Measurements from ENCODE around the gene MTMR10.

MTMR10 gene

GRCh38 chr15:31010036-31010435 is 18.6 kb upstream of the MTMR10 start:
- no peak for DNase-seq

DNA sequence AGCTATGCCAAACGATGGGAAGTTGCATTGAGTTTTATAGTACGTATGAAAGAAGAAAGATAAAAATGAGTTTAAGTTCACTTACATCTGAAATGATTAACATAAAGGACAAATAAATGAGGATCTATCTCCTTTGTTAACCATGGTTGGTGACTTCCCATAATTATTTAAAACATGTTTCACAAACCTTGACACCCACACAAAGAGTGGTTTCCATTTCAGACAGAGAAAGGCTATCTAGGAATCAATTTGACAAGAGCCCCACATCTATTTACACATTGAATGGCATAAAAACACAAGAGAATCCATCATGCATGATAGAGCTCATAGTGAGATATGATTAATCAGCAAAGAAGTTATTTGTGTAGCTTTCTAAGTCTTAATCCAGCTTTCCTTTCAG is 14.2 kb upstream of the MTMR10 start:
- no peak for DNase-seq

GRCh38 chr15:31004220-31004733 is 12.8 kb upstream of the MTMR10 start:
- no peak for DNase-seq

- DNase-seq = no peak
These were observed 10.3 kb upstream of the MTMR10 start for GRCh38 chr15:31001702-31002101.

GRCh38 chr15:30999729-31000128 is 8.3 kb upstream of the MTMR10 start:
- DNase-seq = no peak

GRCh38 chr15:30997270-30997669 is 5.8 kb upstream of the MTMR10 start:
- DNase-seq = no peak

DNA sequence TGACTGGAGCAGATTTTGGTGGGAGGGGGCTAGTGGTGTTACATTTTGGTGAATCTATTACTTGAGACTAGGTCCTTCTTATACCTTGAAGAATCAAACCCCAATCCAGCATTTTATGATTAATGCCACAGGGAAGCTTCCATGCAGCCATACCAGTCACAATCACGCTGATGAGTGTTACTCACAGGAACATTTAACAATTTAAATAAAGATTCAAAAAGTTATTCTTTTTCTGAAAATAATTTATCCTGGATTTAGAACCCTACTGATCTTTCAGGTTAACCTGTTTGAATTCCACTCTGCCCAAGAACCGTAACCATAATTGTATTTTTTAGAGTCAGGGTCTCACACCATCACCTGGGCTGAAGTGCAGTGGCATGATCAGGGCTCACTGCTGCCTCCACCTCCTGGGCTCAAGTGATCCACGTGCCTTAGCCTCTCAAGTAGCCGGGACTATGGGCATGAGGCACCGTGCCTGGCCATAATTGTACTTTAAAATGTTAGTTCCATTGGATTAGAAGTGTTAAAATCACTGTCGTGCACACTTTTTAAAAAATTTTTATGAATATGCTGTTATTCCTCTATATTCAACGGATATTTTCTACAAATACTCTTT is 929 bp upstream of the MTMR10 start:
- no peak for DNase-seq

- DNase-seq = no peak
These were observed 778 bp downstream of the MTMR10 start for GRCh38 chr15:30990446-30991254.

- DNase-seq = no peak
These were observed 1.4 kb downstream of the MTMR10 start for GRCh38 chr15:30990036-30990435.

DNA sequence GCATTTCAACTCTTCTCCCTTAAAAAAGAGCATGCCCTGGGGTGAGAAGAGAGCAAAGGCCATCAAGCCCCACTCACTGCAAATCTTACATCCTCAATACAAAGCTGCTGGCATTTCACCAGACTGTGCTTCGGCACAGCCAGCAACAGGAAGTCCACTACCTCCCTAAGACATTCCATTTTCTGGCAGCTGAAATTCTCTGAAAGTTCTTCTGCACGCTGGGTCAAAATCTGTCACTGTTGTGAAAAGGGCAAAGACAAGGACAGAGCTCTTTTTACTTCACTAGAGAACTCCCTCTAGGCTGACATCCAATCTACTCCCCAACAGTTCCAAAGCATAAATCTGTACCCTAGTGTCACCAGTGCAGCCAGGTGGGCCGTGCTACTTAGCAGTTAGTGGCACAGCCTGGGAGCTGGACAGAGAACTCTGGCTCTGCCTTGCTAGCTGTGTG is 6.3 kb downstream of the MTMR10 start:
- no peak for DNase-seq

GRCh38 chr15:30984542-30984941 is 6.9 kb downstream of the MTMR10 start:
- no peak for DNase-seq

DNA sequence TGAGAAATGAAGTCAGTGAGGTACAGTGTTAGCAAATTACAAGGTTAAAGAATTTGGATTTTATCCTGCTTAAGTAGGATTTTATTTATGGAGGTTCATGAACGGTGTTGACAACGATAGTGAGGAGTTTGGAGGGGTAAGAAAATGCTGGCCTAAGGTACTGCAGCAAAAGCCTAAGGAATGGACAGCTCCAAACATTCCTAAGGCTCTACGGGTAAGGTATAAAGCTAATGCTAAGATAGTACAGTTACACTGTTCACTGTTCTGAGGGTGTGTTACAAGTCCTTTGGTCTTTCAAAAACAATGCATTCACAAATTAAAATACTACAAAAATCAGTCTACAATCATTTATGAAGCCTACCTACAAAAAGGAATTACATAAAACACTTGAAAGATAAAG is 7.3 kb downstream of the MTMR10 start:
- no peak for DNase-seq

DNA sequence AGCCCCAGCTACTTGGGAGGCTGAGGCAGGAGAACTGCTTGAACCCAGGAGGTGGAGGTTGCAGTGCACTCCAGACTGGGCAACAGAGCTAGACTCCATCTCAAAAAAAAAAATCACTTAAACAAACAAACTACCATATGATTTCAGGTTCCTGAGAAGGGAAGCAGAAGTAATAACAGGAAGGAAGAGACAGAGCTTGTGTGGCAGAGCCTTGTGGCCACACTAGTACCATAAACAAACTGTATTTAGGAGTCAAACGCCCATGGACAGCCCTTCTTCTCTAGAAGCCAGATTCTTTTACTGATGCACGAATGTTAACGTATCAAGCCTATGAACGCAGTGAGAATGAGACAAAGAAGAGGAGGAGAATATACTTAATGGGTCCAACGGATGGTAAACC is 12.0 kb downstream of the MTMR10 start:
- DNase-seq = no peak

DNA sequence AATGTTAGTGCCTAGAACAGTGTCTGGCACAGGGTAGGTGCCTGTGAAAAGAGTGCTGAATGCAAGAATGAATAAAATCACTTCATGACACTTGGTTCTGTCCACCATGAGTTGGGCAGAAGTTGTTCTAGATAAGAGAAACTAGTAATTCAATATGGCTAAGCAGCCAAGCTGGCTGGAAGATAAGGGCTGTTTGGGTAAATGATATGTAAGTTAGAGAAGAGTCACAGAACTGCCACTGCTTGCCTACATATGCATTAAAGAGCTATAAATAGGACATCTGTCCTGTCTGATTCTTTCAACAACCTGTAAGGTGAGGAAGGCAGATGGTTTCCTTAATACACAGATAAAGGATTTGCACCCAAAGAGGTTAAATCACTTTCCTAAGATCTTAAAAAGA is 13.1 kb downstream of the MTMR10 start:
- DNase-seq = no peak

DNA sequence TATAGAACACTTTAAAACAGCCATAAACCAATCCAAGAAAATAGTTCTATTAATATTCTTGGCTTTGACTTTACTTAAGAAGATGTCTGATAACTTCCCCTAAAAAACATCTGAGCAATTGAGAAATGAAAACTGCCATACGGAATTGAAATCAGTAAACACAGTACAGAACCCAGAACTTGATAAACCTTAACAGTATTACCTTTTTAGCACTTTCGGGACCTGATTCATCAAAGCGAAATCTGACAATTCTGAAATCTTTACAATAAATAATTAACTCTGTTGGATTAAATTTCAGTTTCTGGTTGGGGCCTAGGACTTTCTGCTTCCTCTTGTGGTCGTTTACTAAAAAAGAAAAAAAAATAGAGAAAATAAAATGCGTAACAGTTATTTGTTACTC is 17.3 kb downstream of the MTMR10 start:
- DNase-seq = no peak

DNA sequence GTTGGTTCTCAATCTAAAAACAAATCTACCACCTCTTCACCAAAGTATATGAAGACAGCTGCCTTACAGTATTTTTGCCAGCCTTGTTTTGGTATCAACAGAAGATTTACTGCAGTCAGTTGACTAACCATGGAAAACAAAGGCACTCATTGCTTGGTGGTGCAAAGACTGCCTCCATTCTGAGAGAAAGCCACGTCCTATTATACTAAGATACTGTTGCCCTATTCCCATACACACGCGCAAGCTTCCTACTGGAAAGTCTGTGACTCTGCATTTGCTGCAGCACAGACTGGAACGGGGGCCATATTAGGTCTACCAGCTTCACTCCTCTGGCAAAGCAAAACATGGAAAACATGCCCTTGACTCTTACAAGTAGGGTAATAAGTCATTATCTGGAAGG is 18.0 kb downstream of the MTMR10 start:
- DNase-seq = no peak

- no peak for DNase-seq
These were observed 21.7 kb downstream of the MTMR10 start for GRCh38 chr15:30969724-30970123.

DNA sequence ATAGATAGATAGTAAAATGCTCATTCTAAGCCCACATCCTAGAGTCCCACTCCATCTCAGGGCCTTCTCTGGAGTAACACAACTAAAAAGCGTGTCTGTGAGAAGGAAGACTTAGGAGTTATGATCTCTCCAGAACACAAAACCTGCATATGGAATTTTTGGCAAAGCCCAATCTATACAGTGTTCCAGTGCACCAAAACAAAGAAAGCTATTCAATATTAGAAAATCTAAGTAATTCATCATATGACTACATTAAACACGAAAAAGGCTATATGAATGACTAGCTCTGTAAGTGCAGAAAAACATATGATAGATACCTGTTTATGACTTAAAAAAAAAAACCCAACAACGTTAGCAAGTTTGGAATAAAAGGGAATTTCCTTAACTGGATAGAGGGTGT is 27.7 kb downstream of the MTMR10 start:
- DNase-seq = no peak

DNA sequence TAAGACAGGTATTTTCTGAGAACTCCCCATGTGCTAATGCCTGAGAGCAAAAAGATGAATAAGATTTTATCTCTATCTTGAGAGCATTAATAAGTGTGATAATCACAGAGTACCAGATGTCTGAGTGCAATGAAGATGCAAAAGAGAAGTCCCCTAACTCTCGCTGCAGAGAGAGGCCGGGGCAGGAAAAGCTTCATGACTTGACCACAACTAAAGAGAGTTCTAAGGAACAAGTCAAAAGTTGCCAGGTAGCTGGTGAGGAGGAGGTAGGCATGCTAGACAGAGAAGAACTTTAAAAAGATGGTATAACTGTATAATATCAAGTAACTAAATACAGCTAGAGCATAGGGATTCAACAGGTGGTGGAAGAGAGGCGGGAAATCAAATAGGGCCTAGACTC is 28.8 kb downstream of the MTMR10 start:
- no peak for DNase-seq

DNA sequence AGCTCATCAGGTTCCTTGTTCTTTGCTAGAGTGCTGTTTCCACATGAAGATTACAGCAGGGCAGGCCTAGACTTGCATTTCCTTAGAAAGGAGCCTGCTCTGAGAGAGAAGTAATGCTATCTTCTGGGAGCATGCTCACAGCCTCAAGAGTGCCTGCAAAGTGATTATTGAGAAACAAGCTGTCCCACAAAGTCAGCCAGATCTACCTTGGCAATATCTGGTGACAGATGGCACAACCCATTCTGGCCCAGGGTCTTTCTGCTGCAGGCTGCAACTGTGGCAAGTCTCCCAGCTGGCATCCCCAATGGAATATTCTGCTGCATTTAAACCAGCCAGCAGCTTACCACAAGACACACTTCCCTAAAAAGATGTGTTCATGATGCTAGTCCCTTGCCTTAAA is 29.3 kb downstream of the MTMR10 start:
- no peak for DNase-seq

DNA sequence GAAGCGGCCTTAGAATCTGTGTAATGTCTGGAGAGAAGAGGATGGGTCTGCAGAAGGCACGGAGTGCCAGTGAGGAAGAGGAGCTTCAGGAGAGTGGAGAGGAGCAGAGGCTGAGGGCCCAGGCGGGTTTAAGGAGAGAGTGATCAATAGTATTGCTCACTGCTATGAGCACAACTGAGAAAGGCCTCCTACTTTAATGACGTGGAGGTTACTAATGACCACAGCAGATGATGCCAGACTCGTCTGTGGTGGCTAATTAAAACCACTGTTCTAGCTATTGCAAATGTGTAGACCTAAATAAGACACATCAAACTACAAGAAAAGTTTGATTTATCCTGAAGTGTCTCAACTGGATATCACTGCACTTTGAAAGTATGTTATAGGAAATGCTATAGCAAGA is 33.2 kb downstream of the MTMR10 start:
- DNase-seq = no peak

- no peak for DNase-seq
These were observed 35.0 kb downstream of the MTMR10 start for GRCh38 chr15:30956216-30957124.

- DNase-seq = no peak
These were observed 36.8 kb downstream of the MTMR10 start for GRCh38 chr15:30954674-30955073.
